ENCODE results near the gene LPIN1. TPM values are rescaled to one million over a fixed set of nuclear protein-coding genes. Genes with fewer than 3 reads are reported as not detected.

LPIN1 gene
- total RNA-seq, 2 donors from 2014 or later = 63.0 to 112 TPM

- ATAC-seq (no peak), DNase-seq (ENCODE audit: low spot score) (no peak)
- Mint-ChIP-seq H3K4me1 (ENCODE audit: low read depth in 2 of 2) (peaks cover 0 to 15% of the 10 kb centered on the region in 2 donors), H3K4me3 (no peak overlapping the region), H3K27ac (no peak overlapping the region), H3K27me3 (no peaks in the 10 kb centered on the region), H3K9me3 (no peaks in the 10 kb centered on the region), H3K36me3 (peaks cover 49% of the 10 kb centered on the region)
Measured at GRCh38 chr2:11796190-11797171, 50.0 kb downstream of the LPIN1 start.

DNA sequence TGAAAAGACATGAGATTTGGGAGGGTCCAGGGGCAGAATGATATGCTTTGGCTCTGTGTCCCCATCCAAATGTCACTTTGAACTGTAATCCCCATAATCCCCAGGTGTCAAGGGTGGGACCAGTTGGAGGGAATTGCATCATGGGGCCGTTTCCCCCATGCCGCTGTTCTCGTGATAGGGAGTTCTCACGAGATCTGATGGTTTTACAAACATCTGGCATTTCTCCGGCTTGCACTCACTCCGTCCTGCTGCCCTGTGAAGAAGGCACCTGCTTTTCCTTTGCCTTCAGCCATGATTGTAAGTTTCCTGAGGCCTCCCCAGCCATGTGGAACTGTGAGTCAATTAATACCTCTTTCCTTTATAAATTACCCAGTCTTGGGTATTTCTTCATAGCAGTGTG lies 51.4 kb downstream of the LPIN1 start:
- Mint-ChIP-seq H3K4me3 (no peak overlapping the region), H3K36me3 (peaks cover 46% of the 10 kb centered on the region), H3K27me3 (no peaks in the 10 kb centered on the region), H3K27ac (no peak overlapping the region), H3K4me1 (ENCODE audit: low read depth in 2 of 2) (peaks cover 0 to 15% of the 10 kb centered on the region in 2 donors), H3K9me3 (no peaks in the 10 kb centered on the region)
- no peak for DNase-seq (ENCODE audit: low spot score)
- ATAC-seq = no peak

- H3K27me3 Mint-ChIP-seq = no peaks in the 10 kb centered on the region
- H3K36me3 Mint-ChIP-seq = peaks cover 45% of the 10 kb centered on the region
- no peaks in the 10 kb centered on the region for H3K9me3 Mint-ChIP-seq
- no peak for ATAC-seq
- no peak for DNase-seq (ENCODE audit: low spot score)
- peaks cover 0 to 15% of the 10 kb centered on the region in 2 donors for H3K4me1 Mint-ChIP-seq (ENCODE audit: low read depth in 2 of 2)
- no peak overlapping the region for H3K27ac Mint-ChIP-seq
- no peak overlapping the region for H3K4me3 Mint-ChIP-seq
Measured at GRCh38 chr2:11798701-11799435, 52.4 kb downstream of the LPIN1 start.

DNA sequence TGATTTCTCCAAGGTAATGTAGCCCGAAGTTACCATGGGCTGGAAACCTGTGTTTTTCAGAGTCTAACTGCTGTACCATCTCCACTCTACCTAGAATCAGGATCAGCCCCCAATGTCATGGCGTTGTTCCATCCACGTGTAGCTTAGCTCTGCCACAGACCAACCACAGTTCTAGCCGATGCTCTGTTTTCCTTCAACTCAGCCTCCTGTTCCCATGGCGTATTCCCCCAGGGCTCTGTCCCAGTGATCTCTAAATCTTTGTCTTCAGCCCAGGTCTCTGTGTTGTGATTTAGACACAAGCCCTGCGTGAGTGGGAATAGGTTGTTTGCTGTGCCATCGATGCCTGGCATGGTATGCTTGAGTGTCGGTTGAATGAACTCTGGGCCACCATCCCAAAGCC lies 53.4 kb downstream of the LPIN1 start:
- Mint-ChIP-seq H3K27ac (no peak overlapping the region), H3K36me3 (peaks cover 47% of the 10 kb centered on the region), H3K4me3 (no peak overlapping the region), H3K9me3 (no peaks in the 10 kb centered on the region), H3K4me1 (ENCODE audit: low read depth in 2 of 2) (peaks cover 0 to 15% of the 10 kb centered on the region in 2 donors), H3K27me3 (no peaks in the 10 kb centered on the region)
- DNase-seq (ENCODE audit: low spot score) (no peak), ATAC-seq (no peak)

DNA sequence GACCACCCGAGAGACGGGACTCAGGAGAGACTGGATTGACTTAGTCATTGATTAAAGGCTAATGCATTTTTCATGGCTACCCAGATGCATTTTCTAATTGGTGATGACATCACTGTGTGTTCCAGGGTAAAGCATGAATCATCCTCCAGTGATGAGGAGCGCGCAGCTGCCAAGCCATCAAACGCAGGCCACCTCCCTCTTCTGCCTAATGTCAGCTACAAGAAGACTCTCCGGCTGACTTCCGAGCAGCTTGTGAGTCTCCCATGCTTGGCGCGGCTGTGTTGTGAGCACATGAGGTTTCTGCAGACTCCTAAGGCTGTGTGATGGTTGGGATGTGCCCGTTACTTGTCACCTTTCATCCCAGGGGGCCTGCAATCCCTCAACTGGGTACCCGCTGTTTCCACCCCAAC lies 56.4 kb downstream of the LPIN1 start:
- Mint-ChIP-seq H3K27ac (no peak overlapping the region), H3K4me1 (ENCODE audit: low read depth in 2 of 2) (peaks cover 6 to 33% of the 10 kb centered on the region in 2 donors), H3K27me3 (no peaks in the 10 kb centered on the region), H3K9me3 (no peaks in the 10 kb centered on the region), H3K4me3 (no peak overlapping the region), H3K36me3 (peaks cover 48% of the 10 kb centered on the region)
- DNase-seq (ENCODE audit: low spot score) (no peak), ATAC-seq (no peak)

- DNase-seq (ENCODE audit: low spot score) = no peak
- Mint-ChIP-seq H3K4me1 (ENCODE audit: low read depth in 2 of 2) (peaks cover 8 to 35% of the 10 kb centered on the region in 2 donors), H3K4me3 (no peak overlapping the region), H3K27ac (no peak overlapping the region), H3K36me3 (peaks cover 53% of the 10 kb centered on the region), H3K9me3 (no peaks in the 10 kb centered on the region), H3K27me3 (no peaks in the 10 kb centered on the region)
- no peak for ATAC-seq
Measured at GRCh38 chr2:11805024-11805423, 58.6 kb downstream of the LPIN1 start.

DNA sequence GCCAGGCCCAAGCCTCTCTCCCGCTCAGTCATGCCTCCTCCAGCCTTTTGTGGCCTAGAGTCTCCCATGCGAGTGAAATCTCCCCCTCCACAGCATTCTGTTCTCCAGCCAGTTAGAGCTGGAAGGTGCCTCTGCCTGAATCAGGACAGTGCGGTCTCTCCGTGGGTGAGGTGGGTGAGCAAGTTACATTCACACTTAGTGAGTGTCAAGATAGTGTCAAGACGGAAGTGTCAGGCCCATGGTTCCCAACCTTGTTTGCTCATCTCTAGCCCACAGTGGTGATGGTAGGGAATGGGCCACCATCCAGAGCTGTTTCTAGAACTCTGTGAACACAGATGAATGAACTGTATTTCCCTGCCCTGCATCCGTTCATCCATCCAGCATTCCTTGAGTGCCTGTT lies 59.5 kb downstream of the LPIN1 start:
- H3K4me3 Mint-ChIP-seq = peak overlapping the region; percentile 13
- H3K27ac Mint-ChIP-seq = peak overlapping the region in 1 of 2 donors; percentile 14
- H3K9me3 Mint-ChIP-seq = no peaks in the 10 kb centered on the region
- H3K36me3 Mint-ChIP-seq = peaks cover 49% of the 10 kb centered on the region
- peak; percentile 71 to 89 for ATAC-seq
- peaks cover 11 to 30% of the 10 kb centered on the region in 2 donors for H3K4me1 Mint-ChIP-seq (ENCODE audit: low read depth in 2 of 2)
- no peak for DNase-seq (ENCODE audit: low spot score)
- no peaks in the 10 kb centered on the region for H3K27me3 Mint-ChIP-seq

GRCh38 chr2:11807156-11808015 lies 61.0 kb downstream of the LPIN1 start:
- peaks cover 45% of the 10 kb centered on the region for H3K36me3 Mint-ChIP-seq
- no peak overlapping the region for H3K4me3 Mint-ChIP-seq
- H3K27ac Mint-ChIP-seq = no peak overlapping the region
- peaks cover 15 to 30% of the 10 kb centered on the region in 2 donors for H3K4me1 Mint-ChIP-seq (ENCODE audit: low read depth in 2 of 2)
- H3K27me3 Mint-ChIP-seq = no peaks in the 10 kb centered on the region
- ATAC-seq (peak in 1 of 2 donors; percentile 34), DNase-seq (ENCODE audit: low spot score) (no peak)
- H3K9me3 Mint-ChIP-seq = no peaks in the 10 kb centered on the region

- H3K27ac Mint-ChIP-seq = no peak overlapping the region
- DNase-seq (ENCODE audit: low spot score) = no peak
- H3K27me3 Mint-ChIP-seq = no peaks in the 10 kb centered on the region
- peaks cover 20 to 36% of the 10 kb centered on the region in 2 donors for H3K4me1 Mint-ChIP-seq (ENCODE audit: low read depth in 2 of 2)
- no peaks in the 10 kb centered on the region for H3K9me3 Mint-ChIP-seq
- no peak overlapping the region for H3K4me3 Mint-ChIP-seq
- peaks cover 47% of the 10 kb centered on the region for H3K36me3 Mint-ChIP-seq
- ATAC-seq = no peak
Measured at GRCh38 chr2:11808016-11808400, 61.6 kb downstream of the LPIN1 start.

DNA sequence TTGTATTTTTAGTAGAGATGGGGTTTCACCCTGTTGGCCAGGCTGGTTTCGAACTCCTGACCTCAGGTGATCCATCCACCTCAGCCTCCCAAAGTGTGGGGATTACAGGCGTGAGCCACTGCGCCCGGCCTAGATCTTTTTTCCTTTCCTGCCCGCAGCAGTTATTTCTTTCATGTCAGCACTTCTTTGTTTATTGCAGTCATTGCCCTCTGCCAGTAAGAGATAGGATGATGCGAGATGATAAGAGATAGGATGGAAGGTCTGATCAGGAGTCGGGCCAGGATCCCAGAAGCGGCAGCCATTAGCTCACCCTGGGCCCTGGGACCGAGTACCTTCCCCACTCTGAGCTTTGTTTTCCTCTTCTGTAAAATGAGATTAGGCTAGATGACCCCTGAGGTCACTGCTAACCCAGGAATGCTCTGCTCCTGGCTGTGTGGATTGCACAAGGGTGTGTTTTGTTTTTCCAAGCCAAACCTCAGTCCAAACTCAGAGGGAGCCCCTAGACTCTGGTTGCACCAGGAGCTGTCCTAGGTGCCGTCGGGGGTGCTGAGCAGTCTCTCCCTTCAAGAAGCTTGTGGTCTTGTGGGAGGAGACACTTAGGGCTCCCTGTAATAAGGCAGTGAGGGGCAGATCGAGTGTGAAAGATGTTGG lies 63.3 kb downstream of the LPIN1 start:
- Mint-ChIP-seq H3K9me3 (no peaks in the 10 kb centered on the region), H3K27ac (no peak overlapping the region), H3K36me3 (peaks cover 40% of the 10 kb centered on the region), H3K4me1 (ENCODE audit: low read depth in 2 of 2) (peaks cover 20 to 40% of the 10 kb centered on the region in 2 donors), H3K4me3 (no peak overlapping the region), H3K27me3 (no peaks in the 10 kb centered on the region)
- DNase-seq (ENCODE audit: low spot score) (no peak), ATAC-seq (no peak)

DNA sequence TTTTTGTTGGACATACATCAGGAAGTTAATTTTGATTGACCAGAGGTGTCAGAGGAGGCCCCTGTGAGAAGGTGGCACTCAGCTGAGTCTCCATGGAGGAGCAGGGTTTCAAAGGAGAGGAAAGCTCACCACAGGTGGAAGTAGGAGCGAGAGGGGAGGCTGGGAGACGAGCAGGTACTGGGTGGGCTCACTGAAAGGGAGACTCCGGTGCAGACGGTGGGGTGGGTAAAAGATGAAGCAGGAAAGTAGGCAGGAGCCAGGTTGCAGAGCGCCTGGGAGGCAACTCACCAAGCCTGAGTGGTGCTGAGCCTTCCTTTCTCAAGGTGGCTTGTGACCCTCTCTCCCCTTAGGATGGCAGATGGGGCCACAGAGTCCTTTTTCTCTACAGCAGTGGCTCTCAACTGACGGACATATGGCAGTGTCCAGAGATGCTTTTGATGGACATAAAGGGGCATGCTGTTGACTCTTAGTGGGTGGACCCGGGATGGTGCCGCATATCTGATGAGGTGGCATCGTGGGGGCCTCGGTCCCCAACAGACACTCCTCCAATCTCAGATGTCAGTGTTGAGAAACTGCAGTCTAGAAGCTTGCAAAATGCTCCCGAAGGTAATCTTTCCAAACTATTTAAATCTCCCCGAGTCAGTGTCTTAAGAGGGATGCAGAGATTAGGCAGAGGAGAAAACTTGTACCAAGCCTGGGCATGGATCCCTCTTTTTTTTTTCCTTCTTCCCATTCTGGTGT lies 64.0 kb downstream of the LPIN1 start:
- ATAC-seq (no peak), DNase-seq (ENCODE audit: low spot score) (no peak)
- H3K36me3 Mint-ChIP-seq = peaks cover 39% of the 10 kb centered on the region
- H3K9me3 Mint-ChIP-seq = no peaks in the 10 kb centered on the region
- no peaks in the 10 kb centered on the region for H3K27me3 Mint-ChIP-seq
- H3K4me1 Mint-ChIP-seq (ENCODE audit: low read depth in 2 of 2) = peaks cover 20 to 34% of the 10 kb centered on the region in 2 donors
- no peak overlapping the region for H3K27ac Mint-ChIP-seq
- H3K4me3 Mint-ChIP-seq = no peak overlapping the region

- ATAC-seq (no peak), DNase-seq (ENCODE audit: low spot score) (no peak)
- Mint-ChIP-seq H3K36me3 (peaks cover 40% of the 10 kb centered on the region), H3K9me3 (no peaks in the 10 kb centered on the region), H3K4me3 (no peak overlapping the region), H3K27me3 (no peaks in the 10 kb centered on the region), H3K4me1 (ENCODE audit: low read depth in 2 of 2) (peaks cover 15 to 27% of the 10 kb centered on the region in 2 donors), H3K27ac (no peak overlapping the region)
Measured at GRCh38 chr2:11811036-11811654, 64.7 kb downstream of the LPIN1 start.

All from natural killer cell treated with Interleukin-12 subunit alpha and Interleukin-12 subunit beta and Interleukin-15 and Interleukin-18, amount 100 ng/mL, for 72 hours (primary cell).